GM12892 (cell line): Measurements from ENCODE around the gene CHRNG.

Source experiments
- POLR2A ChIP-seq: IDR thresholded peaks from 2 replicates; pipeline ENCODE4 v1.6.1; 2011; ENCODE audit warnings: low read depth, low read length, control low read depth
- TAF1 ChIP-seq: IDR thresholded peaks from 2 replicates; pipeline ENCODE4 v1.6.1; 2011; ENCODE audit warnings: low read depth, mild to moderate bottlenecking, control low read depth, low read length, borderline replicate concordance

GRCh38 chr2:232563580-232563979 is 24.1 kb downstream of the CHRNG start:
- no peak for TF ChIP-seq TAF1
- no peak for TF ChIP-seq POLR2A
